MM.1S (cell line): ENCODE results near the gene FAM107B.

Source experiments
- DNase-seq: peaks from one replicate; pipeline ENCODE4 v3.0.0-alpha.2; 2015
- H2AFZ ChIP-seq: fragments of 300-600 bp; sonication (generic); 2 replicates; pipeline ENCODE4 v1.6.0; 2016; ENCODE audit warnings: antibody characterized with exemption, low read length
- H3F3A ChIP-seq: fragments of 300-600 bp; sonication (generic); 2 replicates; pipeline ENCODE4 v1.6.1; 2016; ENCODE audit warnings: mild to moderate bottlenecking, antibody characterized with exemption, low read length, moderate library complexity, mixed read lengths; ENCODE audit not compliant: insufficient read depth
- H3K27ac ChIP-seq: fragments of 300-600 bp; sonication (generic); 2 replicates; pipeline ENCODE4 v1.5.1; 2016; ENCODE audit warnings: mild to moderate bottlenecking, low read length
- H3K27me3 ChIP-seq: fragments of 300-600 bp; sonication (generic); replicated peaks from 2 replicates; pipeline ENCODE4 v1.6.0; 2016; ENCODE audit warnings: low read length; ENCODE audit not compliant: insufficient read depth
- H3K36me3 ChIP-seq: fragments of 300-600 bp; sonication (generic); replicated peaks from 2 replicates; pipeline ENCODE4 v1.6.1; 2016; ENCODE audit warnings: mild to moderate bottlenecking, low read length, mixed read lengths; ENCODE audit not compliant: insufficient read depth
- H3K4me1 ChIP-seq: fragments of 300-600 bp; sonication (generic); 2 replicates; pipeline ENCODE4 v1.6.1; 2016; ENCODE audit warnings: low read length, mixed read lengths
- H3K4me2 ChIP-seq: fragments of 300-600 bp; sonication (generic); 2 replicates; pipeline ENCODE4 v1.6.0; 2016; ENCODE audit warnings: low read depth, low read length
- H3K4me3 ChIP-seq: fragments of 300-600 bp; sonication (generic); 2 replicates; pipeline ENCODE4 v1.5.1; 2016; ENCODE audit warnings: low read length, mixed read lengths
- H3K79me2 ChIP-seq: fragments of 300-600 bp; sonication (generic); 2 replicates; pipeline ENCODE4 v1.6.1; 2016; ENCODE audit warnings: mixed run types, low read length, mixed read lengths
- H3K9ac ChIP-seq: fragments of 300-600 bp; sonication (generic); 2 replicates; pipeline ENCODE4 v1.6.1; 2016; ENCODE audit warnings: low read length, mixed read lengths
- H3K9me2 ChIP-seq: fragments of 300-600 bp; sonication (generic); replicated peaks from 2 replicates; pipeline ENCODE4 v1.6.1; 2016; ENCODE audit warnings: mild to moderate bottlenecking, low read length, mixed read lengths; ENCODE audit not compliant: insufficient read depth
- H3K9me3 ChIP-seq: fragments of 300-600 bp; sonication (generic); replicated peaks from 2 replicates; pipeline ENCODE4 v1.6.1; 2016; ENCODE audit warnings: mild to moderate bottlenecking, low read length, mixed read lengths; ENCODE audit not compliant: insufficient read depth
- H4K20me1 ChIP-seq: fragments of 300-600 bp; sonication (generic); 2 replicates; pipeline ENCODE4 v1.6.1; 2016; ENCODE audit warnings: mild to moderate bottlenecking, low read length, moderate library complexity, mixed read lengths; ENCODE audit not compliant: insufficient read depth
- EZH2 ChIP-seq: fragments of 300-600 bp; sonication (generic); optimal IDR thresholded peaks from 2 replicates; pipeline ENCODE3; 2017; ENCODE audit warnings: low read depth, mild to moderate bottlenecking, antibody characterized with exemption, low read length, mixed read lengths
- EZH2phosphoT487 ChIP-seq: fragments of 300-600 bp; sonication (generic); IDR thresholded peaks from 2 replicates; pipeline ENCODE4 v1.6.1; 2018; ENCODE audit warnings: antibody characterized with exemption, low read length
- TF ChIP-seq, protein P1 (sequence below): fragments of 300-600 bp; sonication (generic); IDR thresholded peaks from 2 replicates; pipeline ENCODE4 v1.5.1; 2016; ENCODE audit warnings: antibody characterized with exemption, low read length, mixed read lengths

Gene FAM107B

DNA sequence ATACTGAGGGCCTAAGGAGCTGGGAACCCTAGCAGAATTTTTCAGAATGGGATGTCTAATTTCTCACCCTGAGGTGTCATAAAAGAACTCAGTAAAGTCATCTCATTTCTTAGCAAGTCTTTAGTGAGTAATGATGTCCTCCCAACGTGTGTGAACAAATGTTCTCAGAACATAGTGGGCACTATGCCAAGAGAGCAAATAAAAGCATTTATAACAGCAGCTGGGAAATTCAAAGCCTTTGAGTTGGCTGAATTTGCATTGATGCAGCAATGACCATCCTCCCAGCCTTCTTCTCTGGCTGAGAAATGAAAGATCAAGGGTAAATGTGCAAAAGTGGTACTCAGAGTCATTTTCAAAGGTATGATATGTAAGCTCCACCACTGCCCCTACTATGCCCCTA, 109.4 kb downstream of the FAM107B start:
- TF ChIP-seq, protein P1, sequence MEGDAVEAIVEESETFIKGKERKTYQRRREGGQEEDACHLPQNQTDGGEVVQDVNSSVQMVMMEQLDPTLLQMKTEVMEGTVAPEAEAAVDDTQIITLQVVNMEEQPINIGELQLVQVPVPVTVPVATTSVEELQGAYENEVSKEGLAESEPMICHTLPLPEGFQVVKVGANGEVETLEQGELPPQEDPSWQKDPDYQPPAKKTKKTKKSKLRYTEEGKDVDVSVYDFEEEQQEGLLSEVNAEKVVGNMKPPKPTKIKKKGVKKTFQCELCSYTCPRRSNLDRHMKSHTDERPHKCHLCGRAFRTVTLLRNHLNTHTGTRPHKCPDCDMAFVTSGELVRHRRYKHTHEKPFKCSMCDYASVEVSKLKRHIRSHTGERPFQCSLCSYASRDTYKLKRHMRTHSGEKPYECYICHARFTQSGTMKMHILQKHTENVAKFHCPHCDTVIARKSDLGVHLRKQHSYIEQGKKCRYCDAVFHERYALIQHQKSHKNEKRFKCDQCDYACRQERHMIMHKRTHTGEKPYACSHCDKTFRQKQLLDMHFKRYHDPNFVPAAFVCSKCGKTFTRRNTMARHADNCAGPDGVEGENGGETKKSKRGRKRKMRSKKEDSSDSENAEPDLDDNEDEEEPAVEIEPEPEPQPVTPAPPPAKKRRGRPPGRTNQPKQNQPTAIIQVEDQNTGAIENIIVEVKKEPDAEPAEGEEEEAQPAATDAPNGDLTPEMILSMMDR: no peak
- TF ChIP-seq EZH2 (no peak), EZH2phosphoT487 (no peak)
- Histone ChIP-seq H3K9me3 (no peaks in the 10 kb centered on the region), H3K9ac (no peak overlapping the region), H3K79me2 (no peaks in the 10 kb centered on the region), H3K36me3 (no peaks in the 10 kb centered on the region), H3F3A (peaks cover 5% of the 10 kb centered on the region), H3K27me3 (no peaks in the 10 kb centered on the region), H2AFZ (no peak overlapping the region), H4K20me1 (no peaks in the 10 kb centered on the region), H3K4me2 (no peak overlapping the region), H3K9me2 (no peaks in the 10 kb centered on the region), H3K4me3 (no peak overlapping the region), H3K27ac (no peak overlapping the region), H3K4me1 (peaks cover 11% of the 10 kb centered on the region)
- DNase-seq: no peak

- Histone ChIP-seq H2AFZ (no peak overlapping the region), H3K27ac (no peak overlapping the region), H4K20me1 (no peaks in the 10 kb centered on the region), H3K9ac (no peak overlapping the region), H3K36me3 (no peaks in the 10 kb centered on the region), H3K9me3 (no peaks in the 10 kb centered on the region), H3K4me3 (no peak overlapping the region), H3K79me2 (no peaks in the 10 kb centered on the region), H3F3A (peaks cover 15% of the 10 kb centered on the region), H3K4me1 (peaks cover 16% of the 10 kb centered on the region), H3K9me2 (no peaks in the 10 kb centered on the region), H3K27me3 (no peaks in the 10 kb centered on the region), H3K4me2 (no peak overlapping the region)
- TF ChIP-seq EZH2 (no peak), EZH2phosphoT487 (no peak)
- TF ChIP-seq, protein P1: no peak
- no peak for DNase-seq
These were observed 110.4 kb downstream of the FAM107B start for GRCh38 chr10:14664345-14664744.

- no peak for DNase-seq
- H3K27ac ChIP-seq: no peak overlapping the region
These were observed 112.9 kb downstream of the FAM107B start for GRCh38 chr10:14661818-14662217.

More at GRCh38 chr10:14661818-14662217, 112.9 kb downstream of the FAM107B start:
- Histone ChIP-seq H3K9ac (no peak overlapping the region), H3F3A (peaks cover 22% of the 10 kb centered on the region), H2AFZ (no peak overlapping the region), H3K9me2 (no peaks in the 10 kb centered on the region), H3K4me2 (no peak overlapping the region), H3K4me3 (no peak overlapping the region), H3K4me1 (peaks cover 35% of the 10 kb centered on the region), H3K27me3 (no peaks in the 10 kb centered on the region), H3K79me2 (no peaks in the 10 kb centered on the region), H4K20me1 (no peaks in the 10 kb centered on the region), H3K36me3 (no peaks in the 10 kb centered on the region), H3K9me3 (no peaks in the 10 kb centered on the region)
- TF ChIP-seq EZH2: no peak
- TF ChIP-seq, protein P1: no peak
- no peak for TF ChIP-seq EZH2phosphoT487
